CD4-positive, alpha-beta T cell treated with Interleukin-4 for 1 hour (primary cell): ENCODE data around the gene FUCA2.
"Not testable (repeated sequence)": the region's sequence is repeated elsewhere in the genome, so short reads cannot be mapped to it uniquely, and the experiment has no call there.

ENCODE experiments used
- DNase-seq, 2 donors: peaks; one replicate each; pipeline ENCODE4 v3.0.0-alpha.2; 2020 to 2022

Gene FUCA2

GRCh38 chr6:143535189-143535614 lies 23.7 kb upstream of the FUCA2 start:
- DNase-seq: no peak

GRCh38 chr6:143531720-143532499 lies 20.4 kb upstream of the FUCA2 start:
- no peak for DNase-seq

DNA sequence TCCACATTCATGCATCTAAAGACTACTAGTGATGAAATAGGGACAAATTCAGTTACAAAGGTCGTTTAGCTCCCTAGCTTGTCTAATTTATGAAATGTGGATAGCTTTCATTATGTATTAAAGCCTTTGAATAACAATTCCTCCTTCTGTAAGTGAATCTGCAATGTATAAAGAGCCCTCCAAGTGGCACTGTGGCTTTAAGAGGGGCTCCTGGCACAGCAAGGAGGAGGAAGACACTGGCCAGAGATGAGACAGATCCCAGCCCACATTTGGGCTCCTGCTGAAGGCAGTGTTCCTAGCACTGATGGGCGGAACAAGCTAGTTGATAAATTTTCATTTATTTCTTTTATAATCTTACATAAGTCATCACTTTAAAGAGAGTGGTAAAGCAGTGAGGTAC lies 17.6 kb upstream of the FUCA2 start:
- DNase-seq: no peak

- no peak for DNase-seq
Observed at GRCh38 chr6:143528164-143528811, 16.8 kb upstream of the FUCA2 start.

DNA sequence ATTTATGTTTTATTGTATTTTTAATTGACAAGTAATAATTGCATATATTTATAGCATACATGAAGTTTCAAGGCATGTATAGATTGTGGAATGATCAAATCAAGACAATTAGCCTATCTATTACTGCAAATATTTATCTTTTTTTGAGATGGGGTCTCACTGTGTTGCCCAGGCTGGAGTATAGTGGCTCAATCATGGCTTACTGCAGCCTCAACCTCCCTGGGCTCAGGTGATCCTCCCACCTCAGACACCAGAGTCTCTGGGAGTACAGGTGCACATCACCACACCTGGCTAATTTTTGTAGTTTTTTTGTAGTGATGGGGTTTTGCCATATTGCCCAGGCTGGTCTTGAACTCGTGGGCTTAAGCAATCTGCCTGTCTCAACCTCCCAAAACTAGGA lies 16.2 kb upstream of the FUCA2 start:
- no peak for DNase-seq

DNA sequence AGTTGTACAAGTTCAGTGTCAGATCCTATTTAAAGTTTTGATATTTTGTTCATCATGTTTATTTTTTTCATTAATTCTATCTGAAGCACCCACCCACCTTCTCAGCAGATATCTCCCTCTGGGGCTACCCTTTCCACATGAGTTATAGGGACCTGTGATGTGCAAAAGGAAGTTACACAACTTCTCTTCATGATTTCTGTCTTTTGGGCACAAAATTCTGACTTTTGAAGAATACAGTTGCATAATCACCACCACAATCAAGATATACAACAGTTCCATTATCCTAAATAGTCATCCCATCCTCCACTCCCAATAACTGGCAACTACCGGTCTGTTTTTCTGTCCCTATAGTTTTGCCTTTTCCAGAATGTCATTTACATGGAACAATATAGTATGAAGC lies 13.8 kb upstream of the FUCA2 start:
- no peak for DNase-seq

DNA sequence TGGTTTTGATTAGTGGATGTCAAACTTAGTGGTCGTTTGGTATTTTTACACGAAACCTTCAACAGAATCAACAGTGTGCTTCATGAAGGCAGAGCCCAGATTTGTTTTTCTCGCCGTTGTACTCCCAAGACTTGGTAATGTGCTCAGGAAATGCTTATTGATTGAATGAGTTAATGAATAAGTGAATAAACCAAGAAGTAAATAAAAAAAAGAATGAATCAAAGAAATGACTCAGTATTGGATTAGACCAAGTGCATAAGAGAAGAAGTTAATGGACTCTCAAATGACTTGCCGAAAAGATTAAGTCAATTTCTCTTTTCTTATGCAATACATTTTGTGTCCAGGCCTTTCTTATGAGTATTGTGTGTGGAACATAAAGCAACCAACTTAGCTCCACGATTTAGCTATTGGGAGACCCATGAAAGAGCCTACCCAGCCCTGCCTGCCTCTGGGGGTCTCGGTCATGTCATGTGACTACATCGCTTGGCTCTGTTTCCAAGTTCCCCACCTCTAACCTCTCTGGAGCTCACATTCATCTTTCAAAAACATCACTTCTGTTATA lies 10.6 kb upstream of the FUCA2 start:
- no peak for DNase-seq

- no peak for DNase-seq
Observed at GRCh38 chr6:143517447-143517773, 5.9 kb upstream of the FUCA2 start.

- DNase-seq: no peak
Observed at GRCh38 chr6:143516690-143517446, 5.3 kb upstream of the FUCA2 start.

GRCh38 chr6:143515766-143516355 lies 4.3 kb upstream of the FUCA2 start:
- DNase-seq: no peak

- no peak for DNase-seq
Observed at GRCh38 chr6:143515061-143515760, 3.7 kb upstream of the FUCA2 start.

- DNase-seq: peak; percentile 47 to 58
Observed at GRCh38 chr6:143513410-143513809, 1.9 kb upstream of the FUCA2 start.

DNA sequence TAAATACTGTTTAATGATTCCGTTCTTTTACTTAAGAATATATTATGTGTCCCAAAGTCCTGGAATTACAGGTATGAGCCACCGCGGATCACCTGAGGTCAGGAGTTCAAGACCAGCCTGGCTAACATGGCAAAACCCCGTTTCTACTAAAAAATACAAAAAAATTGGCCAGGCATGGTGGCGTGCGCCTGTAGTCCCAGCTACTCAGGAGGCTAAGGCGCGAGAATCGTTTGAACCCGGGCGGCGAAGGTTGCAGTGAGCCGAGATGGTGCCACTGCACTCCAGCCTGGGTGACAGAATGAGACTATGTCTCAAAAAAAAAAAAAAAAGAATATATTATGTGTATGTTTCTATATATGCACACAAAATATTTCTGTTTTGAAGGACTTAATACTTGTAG lies 1.2 kb downstream of the FUCA2 start:
- DNase-seq: not testable (repeated sequence)

DNA sequence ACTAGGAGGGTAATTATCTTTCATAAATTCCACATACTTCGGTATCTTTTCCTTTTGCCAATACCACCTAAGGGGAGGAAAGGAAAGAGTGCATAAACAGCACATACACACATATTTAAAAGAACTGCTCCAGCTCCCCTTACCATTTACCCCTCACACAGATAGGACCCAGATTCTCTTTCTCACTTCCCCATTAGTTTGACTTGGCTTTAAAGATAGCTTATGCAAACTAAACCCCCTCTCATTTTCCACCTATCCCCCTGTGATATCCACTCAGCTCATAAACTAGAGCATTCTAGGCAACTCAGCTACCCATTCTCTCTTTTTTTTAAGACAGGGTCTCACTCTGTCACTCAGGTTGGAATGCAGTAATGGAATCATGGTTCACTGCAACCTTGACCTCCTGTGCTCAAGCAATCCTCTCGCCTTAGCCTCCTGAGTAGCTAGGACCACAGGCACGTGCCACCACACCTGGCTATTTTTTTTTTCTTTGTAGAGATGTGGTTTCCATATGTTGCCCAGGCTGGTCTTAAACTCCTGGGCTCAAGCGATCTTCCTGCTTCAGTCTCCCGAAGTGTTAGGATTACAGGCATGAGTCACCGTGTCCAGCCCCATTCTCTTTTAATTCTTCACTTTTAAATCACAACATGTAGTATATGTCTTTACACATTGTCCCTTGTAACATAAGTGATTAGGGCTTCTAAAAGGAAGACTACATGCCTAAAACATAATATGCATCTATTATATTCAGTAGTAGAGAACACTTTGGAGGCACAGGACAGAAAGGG lies 4.0 kb downstream of the FUCA2 start:
- DNase-seq: no peak

DNA sequence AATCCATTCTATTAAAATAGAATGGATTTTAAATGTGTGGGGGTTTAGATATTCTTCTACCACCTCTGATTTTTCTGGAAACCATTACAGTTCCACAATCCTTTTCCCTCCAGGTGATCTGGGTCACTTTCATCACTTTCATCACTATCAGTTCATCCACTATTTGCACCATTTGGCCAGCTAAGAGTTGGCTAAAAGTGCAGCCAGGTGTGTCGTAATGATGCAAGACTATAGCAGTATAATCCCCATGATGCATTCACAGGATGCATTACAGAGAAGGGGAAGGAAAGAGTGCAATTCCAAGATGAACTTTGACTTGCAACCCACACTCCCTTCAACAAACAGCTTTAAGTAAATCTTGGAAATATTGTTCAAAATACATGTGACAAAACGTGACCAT lies 4.9 kb downstream of the FUCA2 start:
- DNase-seq: no peak

- DNase-seq: no peak
Observed at GRCh38 chr6:143506199-143506598, 5.3 kb downstream of the FUCA2 start.

DNA sequence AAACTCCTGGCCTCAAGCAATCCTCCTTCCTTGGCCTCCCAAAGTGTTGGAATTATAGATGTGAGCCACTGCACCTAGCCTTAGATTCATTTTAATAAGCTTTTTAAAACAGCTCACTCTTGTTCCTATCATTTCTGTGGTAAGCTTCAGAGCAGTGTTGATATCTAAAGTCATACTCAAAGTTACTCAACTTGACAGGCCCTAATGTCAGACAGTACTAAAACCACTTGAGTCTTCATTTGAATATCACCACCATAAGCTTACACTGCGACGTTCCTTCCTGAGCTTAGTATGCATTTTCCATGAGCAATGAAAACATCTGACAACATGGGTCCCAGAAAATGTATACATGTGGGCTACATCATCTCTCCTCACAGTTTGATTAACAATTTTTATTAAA lies 6.0 kb downstream of the FUCA2 start:
- no peak for DNase-seq

DNA sequence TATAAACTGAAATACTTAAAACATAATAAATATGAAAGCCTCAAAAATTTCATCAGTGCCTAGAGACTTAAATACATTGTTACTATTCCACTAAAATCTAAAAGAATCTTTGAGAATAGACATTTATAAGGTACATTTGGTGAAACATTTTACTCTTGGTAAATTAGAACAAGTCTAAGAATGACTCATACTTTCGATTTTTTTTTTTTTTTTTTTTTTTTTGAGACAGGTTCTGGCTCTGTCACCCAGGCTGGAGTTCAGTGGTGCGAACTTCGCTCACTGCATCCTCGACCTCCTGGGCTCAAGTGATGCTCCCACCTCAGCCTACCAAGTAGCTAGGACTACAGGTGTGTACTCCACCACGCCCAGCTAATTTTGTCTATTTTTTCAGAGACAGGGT lies 6.4 kb downstream of the FUCA2 start:
- no peak for DNase-seq

DNA sequence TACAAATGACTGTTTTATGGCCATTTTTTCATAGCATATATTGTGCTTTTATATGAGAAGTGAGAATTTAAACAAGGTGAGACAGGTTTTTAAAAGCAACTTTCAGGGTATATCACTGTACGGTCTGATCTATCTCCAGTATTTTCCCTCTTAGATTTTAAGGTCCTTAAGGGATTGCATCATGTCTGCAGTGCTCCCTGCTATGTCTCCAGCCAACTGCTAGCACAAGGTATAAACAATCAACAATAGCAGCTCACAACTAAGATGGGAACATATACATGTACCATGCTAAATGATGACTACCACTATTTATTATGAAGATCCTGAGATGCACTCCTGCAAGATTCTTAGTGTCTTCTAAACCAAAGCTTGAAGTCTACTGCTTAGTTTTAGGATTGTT lies 7.2 kb downstream of the FUCA2 start:
- DNase-seq: no peak

GRCh38 chr6:143501851-143502250 lies 9.7 kb downstream of the FUCA2 start:
- DNase-seq: no peak

DNA sequence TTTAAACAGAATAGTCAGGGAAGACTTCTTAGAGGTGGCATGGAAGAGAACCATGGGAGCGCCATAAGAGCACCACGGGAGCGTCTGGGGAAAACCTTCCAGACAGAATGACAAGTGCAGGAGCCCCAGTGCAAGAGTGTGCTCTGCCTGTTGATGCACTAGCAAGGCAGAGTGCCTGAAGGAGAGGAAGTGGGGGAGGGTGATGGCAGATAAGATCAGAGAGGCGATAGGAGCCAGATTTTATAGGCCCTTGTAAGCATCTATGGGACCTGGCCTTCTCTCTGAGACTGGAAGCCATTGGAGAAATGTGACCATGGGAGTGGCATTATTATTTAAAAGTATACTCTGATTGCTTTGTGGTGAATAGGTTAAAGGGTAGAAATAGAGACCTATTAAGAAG lies 13.1 kb downstream of the FUCA2 start:
- peak in 1 of 2 donors; percentile 20 for DNase-seq

DNA sequence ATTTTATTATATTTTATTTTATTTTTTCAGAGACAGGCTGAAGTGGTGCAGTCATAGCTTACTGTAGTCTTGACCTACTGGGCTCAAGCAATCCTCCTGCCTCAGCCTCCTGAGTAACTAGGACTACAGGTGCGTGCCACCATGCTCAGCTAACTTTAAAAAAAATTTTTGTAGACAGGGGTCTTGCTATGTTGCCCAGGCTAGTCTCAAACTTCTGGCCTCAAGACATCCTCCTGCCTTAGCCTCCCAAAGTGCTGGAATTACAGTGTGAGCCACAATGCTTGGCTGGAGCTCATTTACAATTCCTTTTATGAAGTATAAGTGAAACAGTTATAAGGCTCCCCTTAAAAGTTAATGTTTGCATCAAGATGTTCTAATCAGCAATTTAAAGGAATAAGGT lies 14.5 kb downstream of the FUCA2 start:
- DNase-seq: no peak
